Measurements from ENCODE around the gene MSRB1. TPM values are rescaled to one million over a fixed set of nuclear protein-coding genes. Genes with fewer than 3 reads are reported as not detected.

Gene MSRB1
- total and polyA plus RNA-seq, 2 of the 8 experiments (the other 6 are each of a cell fraction or from before 2014, with no cell fraction given), result 28.2 to 51.4 TPM

DNA sequence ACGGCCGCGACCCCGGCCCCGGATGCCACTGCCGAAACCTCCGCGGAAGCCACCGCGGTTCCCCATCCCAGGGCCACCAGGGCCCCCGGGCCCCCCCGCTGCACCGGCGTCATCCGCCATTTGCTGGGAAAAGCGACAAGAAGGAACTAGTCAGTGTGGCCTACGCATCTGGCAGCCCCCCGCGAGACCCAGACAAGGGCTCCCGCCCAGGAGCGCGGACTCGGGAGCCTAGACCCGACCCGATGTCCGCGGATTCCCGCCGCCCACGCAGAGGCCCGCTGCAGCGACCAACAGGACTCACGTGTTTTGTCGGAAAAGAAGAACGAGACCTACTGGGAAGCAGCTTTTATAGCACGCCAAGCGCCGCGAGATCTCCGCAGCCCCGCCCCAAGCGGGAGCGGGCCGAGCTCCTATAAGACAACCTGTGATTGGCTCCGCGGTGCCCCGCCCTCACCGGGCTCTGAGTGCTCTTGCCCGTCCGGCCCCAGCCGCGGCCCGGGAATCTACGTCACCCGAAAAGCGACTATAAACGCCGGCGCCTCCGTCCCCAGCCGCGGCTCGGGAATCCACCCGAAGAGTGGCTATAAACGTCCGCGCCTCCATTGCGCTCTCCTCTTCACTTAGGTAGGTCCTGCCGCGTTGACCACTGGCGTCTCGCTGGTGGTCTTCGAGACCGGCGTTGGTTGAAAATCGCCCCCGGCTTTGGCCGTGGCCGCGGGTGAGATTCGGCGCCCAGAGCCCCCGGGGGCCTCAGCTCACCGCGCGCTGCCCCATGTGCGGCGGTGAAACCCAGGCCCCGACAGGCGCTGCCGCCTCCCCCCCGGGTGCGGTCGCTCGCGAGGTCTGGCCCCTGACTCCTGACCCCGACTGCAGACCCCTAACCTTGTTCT is 21.8 kb upstream of the MSRB1 start, which contains the start of gene RPS2 (continued):
- TF ChIP-seq TAF7 (optimal IDR thresholded peaks at IDR 0.05; ENCODE audit: borderline replicate concordance, low read depth, low read length) (peak; percentile 99), FOSL1 (IDR thresholded peaks at IDR 0.05; ENCODE audit: insufficient read depth, low read depth, low read length) (no peak), HDAC6 (IDR thresholded peaks at IDR 0.05; ENCODE audit: low read depth, low read length) (no peak), RFX5 (IDR thresholded peaks at IDR 0.05; ENCODE audit: borderline replicate concordance, low read depth, low read length) (no peak), CTBP2 (IDR thresholded peaks at IDR 0.05; ENCODE audit: borderline replicate concordance, insufficient read depth, insufficient read length, low read length) (no peak), EP300 (IDR thresholded peaks at IDR 0.05; ENCODE audit: borderline replicate concordance in 1 of 2, low read depth in 2 of 2, low read length in 2 of 2) (no peak), RBBP5 (IDR thresholded peaks at IDR 0.05; ENCODE audit: borderline replicate concordance, low read depth, low read length) (peak; percentile 75; the same call in 1 of the 2 replicates), TAF1 (IDR thresholded peaks at IDR 0.05; ENCODE audit: low read depth, low read length) (peak; percentile 100), SAP30 (IDR thresholded peaks at IDR 0.05; ENCODE audit: insufficient read depth, insufficient replicate concordance, low read length) (no peak), ASH2L (IDR thresholded peaks at IDR 0.05; ENCODE audit: low read length) (no peak), CREB1 (IDR thresholded peaks at IDR 0.05) (peak; percentile 95), CHD2 (IDR thresholded peaks at IDR 0.05; ENCODE audit: low read length) (peak; percentile 96), JUN (IDR thresholded peaks at IDR 0.05; ENCODE audit: low read depth, low read length) (no peak), CEBPB (IDR thresholded peaks at IDR 0.05; ENCODE audit: low read depth, low read length) (no peak), SP4 (IDR thresholded peaks at IDR 0.05; ENCODE audit: low read length) (0 out of 2 replicates have a peak, but pooled peaks have one; percentile 72), RNF2 (IDR thresholded peaks at IDR 0.05; ENCODE audit: borderline replicate concordance, low read depth, low read length, missing control alignments, poor library complexity, severe bottlenecking) (no peak), ZNF274 (IDR thresholded peaks at IDR 0.05; ENCODE audit: borderline replicate concordance, extremely low read depth, low read length) (no peak), YY1 (IDR thresholded peaks at IDR 0.05; ENCODE audit: low read depth, low read length) (peak; percentile 69; the same call in 1 of the 2 replicates), NANOG (IDR thresholded peaks at IDR 0.05; ENCODE audit: insufficient read depth, low read depth, low read length, poor library complexity, severe bottlenecking) (no peak), BCL11A (IDR thresholded peaks at IDR 0.05; ENCODE audit: low read depth in 2 of 2, low read length in 2 of 2) (no peak)
- TF ChIP-seq, protein P1, sequence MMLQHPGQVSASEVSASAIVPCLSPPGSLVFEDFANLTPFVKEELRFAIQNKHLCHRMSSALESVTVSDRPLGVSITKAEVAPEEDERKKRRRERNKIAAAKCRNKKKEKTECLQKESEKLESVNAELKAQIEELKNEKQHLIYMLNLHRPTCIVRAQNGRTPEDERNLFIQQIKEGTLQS (IDR thresholded peaks at IDR 0.05; ENCODE audit: insufficient read depth, low read depth, low read length), result peak; percentile 73; the same call in 1 of the 2 replicates
- TF ChIP-seq, protein P2, sequence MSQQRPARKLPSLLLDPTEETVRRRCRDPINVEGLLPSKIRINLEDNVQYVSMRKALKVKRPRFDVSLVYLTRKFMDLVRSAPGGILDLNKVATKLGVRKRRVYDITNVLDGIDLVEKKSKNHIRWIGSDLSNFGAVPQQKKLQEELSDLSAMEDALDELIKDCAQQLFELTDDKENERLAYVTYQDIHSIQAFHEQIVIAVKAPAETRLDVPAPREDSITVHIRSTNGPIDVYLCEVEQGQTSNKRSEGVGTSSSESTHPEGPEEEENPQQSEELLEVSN (IDR thresholded peaks at IDR 0.05), result peak; percentile 17; the same call in 1 of the 2 replicates

Data from H1 (cell line).